GM20431 (cell line): ENCODE results near the gene ATP5MC3.

Experiments used
- in situ Hi-C: fragments of 300-500 bp; cut with MseI, MboI; formaldehyde crosslinking; loops from one replicate; pipeline ENCODE4 v1.15.0; 2020; ENCODE audit warnings: low sequenced_read_pairs; ENCODE audit not compliant: unreplicated experiment

Gene ATP5MC3

GRCh38 chr2:175126661-175127060 is 54.8 kb downstream of the ATP5MC3 start:
- in situ Hi-C loops = no loop called here
